HG02678 (cell line): ENCODE data around the gene SUSD4.
"Not testable (repeated sequence)": the region's sequence is repeated elsewhere in the genome, so short reads cannot be mapped to it uniquely, and the experiment has no call there.

Experiments
- ATAC-seq: cut with Tn5 transposase; IDR thresholded peaks from one replicate; pipeline ENCODE4 v1.9.1; 2021; ENCODE audit warnings: mild to moderate bottlenecking, moderate library complexity; ENCODE audit not compliant: unreplicated experiment

SUSD4 gene

DNA sequence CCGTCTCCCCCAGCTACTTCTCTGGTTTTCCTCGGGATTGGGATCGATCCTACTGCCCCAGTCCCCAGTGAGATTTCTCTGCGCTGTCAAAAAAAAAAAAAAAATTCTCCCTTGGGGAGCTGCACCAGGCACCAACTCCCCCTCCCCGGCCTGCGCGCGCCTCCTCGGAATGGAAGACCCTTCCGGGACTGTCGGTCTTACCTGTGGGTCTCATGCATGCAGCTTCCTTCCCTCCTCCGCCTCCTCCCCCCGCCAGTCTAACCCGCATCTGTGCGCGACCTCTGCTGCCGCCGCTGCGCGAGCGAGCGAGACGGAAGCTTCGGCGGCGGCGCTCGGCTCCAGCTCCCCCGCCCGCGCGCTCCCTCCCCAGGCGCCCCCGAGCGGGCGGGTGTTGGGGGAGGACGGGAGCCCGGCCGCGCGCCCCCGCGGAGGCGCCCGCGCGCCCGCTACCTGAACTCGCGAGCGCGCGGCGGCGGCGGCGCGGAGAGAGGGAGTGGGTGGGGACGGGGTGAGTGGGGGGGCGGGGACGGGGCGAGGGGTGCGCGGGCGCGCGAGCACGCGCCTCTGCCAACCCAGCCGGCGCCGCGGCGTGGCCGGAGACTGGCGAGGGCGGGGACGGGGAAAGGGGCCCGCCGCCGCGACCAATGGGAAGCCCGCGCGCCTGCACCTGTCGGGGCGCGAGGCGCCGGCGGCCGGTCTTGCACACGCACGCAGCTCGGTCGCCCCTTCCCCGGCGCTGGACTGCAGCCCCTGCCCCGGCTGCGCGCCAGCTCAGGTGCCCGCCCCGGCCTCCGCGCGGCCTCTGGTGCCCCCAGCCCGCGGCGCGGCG lies at the start of gene SUSD4:
Gene SUSD4 (minus strand): TSS at position 321 of the 829 bp plus-strand sequence. CDS start 751 bp downstream, outside the sequence.
- peak; percentile 68 for ATAC-seq

DNA sequence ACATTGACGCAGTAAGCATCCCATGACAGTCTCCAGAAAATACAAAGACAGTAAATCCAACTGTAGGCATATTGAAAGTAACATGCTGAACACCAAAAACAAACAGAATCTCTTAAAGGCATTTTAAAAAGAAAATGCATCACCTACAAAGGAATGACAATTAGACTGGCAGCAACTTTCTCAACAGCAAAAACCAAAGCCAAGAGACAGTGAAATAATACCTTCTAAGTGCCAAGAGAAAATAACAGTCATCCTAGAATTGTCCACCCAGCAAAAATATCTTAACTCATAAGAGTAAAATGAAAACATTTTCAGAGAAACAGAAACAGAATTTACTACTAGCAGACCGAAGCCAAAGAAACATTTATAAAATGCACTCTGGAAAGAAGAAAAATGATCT lies 49.2 kb upstream of the SUSD4 start:
- ATAC-seq: no peak

DNA sequence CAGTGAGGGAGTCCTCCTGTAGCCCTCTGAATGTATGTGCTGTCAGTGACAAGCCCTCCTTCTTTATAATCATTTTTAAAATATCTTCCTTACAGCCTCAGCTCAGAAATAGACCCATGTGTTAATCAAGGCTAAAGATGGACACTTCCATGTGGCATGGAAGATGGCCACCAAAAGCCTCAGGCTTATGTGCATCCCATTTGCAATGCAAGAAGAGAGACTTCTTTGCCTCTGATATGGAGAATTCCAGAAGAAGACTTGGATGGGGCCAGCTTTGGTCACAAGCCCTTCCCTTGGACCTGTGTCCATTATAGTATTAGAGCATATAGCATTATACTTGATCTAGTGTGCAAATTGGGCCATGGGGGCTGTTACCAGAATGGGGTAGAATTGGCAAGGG lies 47.7 kb upstream of the SUSD4 start:
- no peak for ATAC-seq

DNA sequence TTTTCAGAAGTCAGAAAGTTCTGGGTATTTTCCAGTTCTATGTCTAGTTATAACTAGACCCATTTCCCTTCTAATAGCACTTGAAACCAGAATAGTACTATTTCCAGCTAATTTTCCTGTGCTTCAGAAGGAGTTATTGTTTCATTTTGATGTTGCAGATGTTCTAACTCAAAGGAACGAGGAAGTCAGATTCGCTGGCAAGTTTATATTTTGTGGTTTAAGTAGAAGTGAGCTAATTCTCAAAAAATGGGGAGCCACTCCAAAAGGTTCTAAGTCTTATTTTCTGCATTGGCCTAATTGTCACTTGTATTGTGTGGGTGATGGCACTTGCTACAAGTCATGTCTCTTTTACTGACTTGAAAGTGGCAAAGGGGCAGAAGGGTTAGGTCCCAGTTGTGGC lies 47.3 kb upstream of the SUSD4 start:
- ATAC-seq: no peak

- no peak for ATAC-seq
Measured at GRCh38 chr1:223410036-223410435, 46.1 kb upstream of the SUSD4 start.

DNA sequence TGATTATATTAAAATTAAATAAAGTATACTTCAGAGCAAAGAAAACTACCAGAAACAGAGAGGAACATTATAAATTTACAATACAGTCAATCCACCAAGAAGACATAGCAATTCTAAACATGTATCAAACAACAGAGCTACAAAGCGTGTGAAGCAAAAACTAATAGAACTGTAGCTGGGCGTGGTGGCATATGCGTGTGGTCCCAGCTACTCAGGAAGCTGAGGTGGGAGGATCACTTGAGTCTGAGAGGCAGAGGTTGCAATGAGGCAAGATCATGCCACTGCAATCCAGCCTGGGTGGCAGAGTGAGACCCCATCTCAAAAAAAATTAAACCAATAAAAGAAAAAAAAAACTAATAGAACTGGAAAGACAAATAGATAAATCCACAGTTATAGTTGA lies 41.5 kb upstream of the SUSD4 start:
- no peak for ATAC-seq

DNA sequence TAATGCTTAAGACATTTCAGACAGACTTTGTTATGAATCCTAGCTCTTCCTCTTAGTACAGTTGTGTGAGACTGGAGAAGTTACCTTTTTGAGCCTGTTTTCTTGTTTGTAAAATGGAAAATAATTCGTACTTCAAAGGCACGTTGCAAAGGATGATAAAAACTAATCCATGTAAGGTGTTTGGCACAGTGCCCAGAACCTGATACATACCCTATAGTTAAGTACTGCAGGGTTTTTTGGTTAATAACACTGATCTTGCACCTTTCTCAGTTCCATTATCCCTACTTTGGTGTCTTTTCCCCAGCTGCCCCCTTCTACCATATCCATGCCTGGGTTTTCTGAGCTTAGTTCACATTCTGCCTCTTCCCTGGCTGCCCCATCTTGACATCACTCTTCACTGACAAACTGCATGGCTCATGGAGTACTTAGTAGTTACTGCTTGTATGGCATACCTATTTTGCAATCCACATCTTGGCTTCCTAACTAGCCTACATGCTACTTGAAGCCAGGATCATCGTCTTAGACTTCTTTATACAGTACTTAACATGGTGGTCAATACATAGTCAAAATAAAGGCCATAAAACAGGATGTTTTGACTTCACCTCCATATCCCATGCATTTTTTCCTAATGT lies 39.3 kb upstream of the SUSD4 start:
- no peak for ATAC-seq

- ATAC-seq: no peak
Measured at GRCh38 chr1:223402790-223403142, 38.8 kb upstream of the SUSD4 start.

DNA sequence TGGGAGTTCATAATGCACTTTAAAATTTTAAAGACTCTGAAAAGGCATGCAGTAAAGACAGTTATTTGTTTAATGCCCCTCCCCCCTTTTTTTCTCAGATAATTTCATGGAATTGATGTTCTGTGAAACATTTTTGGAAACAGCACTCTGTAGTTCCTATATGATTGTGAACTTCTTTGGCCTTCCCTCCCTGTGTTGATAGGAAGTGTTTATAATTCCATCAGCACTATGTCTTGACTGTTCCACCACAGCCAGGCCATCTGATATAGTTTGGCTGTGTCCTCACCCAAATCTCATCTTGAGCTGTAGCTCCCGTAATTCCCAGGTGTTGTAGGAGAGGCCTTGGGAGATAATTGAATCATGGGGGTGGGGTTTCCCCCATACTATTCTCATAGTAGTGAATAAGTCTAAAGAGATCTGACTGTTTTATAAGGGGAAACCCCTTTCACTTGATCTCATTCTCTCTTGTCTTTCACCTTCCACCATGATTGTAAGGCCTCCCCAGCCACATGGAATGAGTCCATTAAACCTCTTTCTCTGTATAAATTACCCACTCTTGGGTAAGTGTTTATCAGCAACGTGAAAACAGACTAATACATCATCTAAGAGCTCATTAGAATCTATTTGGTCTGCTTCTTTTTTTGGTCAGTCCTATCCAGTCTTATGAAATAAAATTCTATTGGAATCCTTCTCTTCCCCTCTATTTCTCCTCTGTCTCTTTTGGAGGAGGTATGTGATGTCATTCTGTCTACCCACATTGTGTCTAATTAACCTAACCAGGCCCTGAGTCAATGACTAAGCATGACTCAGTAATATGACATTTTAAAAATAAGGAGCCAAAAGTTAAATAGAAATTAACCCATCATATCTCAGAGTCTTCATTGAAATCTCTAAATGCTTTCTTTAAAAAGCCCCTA lies 38.2 kb upstream of the SUSD4 start:
- no peak for ATAC-seq

DNA sequence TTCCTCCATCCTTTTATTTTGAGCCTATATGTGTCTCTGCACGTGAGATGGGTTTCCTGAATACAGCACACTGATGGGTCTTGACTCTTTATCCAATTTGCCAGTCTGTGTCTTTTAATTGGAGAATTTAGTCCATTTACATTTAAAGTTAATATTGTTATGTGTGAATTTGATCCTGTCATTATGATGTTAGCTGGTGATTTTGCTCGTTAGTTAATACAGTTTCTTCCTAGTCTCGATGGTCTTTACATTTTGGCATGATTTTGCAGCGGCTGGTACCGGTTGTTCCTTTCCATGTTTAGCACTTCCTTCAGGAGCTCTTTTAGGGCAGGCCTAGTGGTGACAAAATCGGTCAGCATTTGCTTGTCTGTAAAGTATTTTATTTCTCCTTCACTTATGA lies 35.4 kb upstream of the SUSD4 start:
- ATAC-seq: not testable (repeated sequence)

- ATAC-seq: no peak
Measured at GRCh38 chr1:223394706-223395105, 30.7 kb upstream of the SUSD4 start.

GRCh38 chr1:223394242-223394641 lies 30.3 kb upstream of the SUSD4 start:
- no peak for ATAC-seq

DNA sequence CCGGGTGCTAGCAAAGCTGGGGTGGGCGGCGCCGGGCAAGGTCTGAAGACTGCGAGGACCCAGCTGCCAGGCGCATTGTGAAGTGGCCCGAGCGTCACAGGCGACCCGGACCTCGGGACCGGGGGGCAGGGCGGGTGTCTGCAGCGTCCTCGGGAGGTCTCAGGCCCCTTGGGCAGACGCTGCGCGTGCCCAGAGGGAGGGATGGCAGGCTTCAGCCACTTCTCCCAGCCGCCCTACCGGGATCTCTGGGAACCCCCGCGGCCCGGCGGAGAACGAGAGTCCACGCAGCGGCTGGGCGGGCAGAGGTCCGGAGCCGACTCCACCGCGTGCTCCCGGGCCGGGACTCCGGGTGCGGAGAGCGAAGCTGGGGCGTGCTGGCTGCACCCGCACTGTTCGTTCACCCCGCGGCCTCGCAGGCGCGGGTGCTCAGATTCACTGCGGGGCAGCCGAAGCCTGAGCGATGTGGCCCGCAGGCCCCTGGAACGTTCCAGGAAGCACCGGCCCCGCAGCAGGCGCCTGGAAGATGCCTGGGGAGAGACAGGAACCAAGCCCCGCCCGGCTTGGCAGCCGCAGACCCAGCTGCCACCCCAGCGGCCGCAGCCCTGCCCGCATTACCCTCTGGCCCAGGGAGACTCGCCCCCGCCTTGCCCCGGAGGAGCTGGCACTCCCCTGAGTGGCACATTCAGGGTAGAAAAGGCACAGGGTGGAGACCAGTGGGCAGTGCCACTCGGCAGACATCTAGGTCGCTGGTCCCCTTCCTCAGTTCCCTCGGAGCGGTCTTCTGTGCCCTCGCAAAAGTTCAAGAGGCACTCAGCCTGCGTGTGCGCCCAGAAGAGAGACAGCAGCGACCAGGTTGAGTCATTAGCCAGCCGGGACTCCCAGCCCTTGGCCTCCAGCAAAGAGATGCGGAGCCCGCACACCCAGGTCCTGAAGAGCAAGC lies 29.6 kb upstream of the SUSD4 start, which contains the start of gene CCDC185:
Gene CCDC185 (plus strand): TSS at position 141 of the 940 bp plus-strand sequence. CDS start 61 bp downstream, at position 202.
- no peak for ATAC-seq

GRCh38 chr1:223390618-223391017 lies 26.6 kb upstream of the SUSD4 start:
- ATAC-seq: no peak

DNA sequence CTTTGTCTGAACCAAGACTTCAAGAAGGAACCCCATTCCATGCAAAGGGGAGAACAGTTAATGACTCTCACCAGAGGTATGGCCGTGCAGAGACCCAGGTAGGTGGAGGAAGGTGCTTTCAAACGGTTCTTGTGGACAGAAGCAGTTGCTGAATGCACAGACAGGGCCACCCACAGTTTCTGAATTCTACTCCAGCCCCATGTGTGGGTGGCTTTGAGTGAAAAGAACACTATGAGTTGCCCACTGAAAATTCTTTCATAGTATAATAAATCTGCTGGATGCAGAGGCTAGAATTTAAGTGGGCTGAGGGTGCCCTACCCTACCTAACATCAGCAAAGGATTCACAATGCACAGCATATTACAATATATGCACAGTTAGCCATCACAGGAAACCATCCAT lies 22.0 kb upstream of the SUSD4 start:
- ATAC-seq: no peak

- no peak for ATAC-seq
Measured at GRCh38 chr1:223378754-223379153, 14.8 kb upstream of the SUSD4 start.

- ATAC-seq: no peak
Measured at GRCh38 chr1:223374064-223374610, 10.2 kb upstream of the SUSD4 start.

GRCh38 chr1:223364685-223365382 lies 858 bp upstream of the SUSD4 start:
- peak; percentile 21 for ATAC-seq
